Common myeloid progenitor, CD34-positive (primary cell): ENCODE measurements around the gene BBS7.

ENCODE experiments used
- CTCF ChIA-PET: fragments of 350-600 bp; sonication (Branson Sonifier 250); formaldehyde crosslinking; loops from one replicate; lab custom pipeline; 2021; ENCODE audit warnings: antibody characterized with exemption; lab: Charles Lee
- POLR2A ChIA-PET: fragments of 350-600 bp; sonication (Branson Sonifier 250); formaldehyde crosslinking; loops from one replicate; lab custom pipeline; 2021; ENCODE audit warnings: antibody characterized with exemption; lab: Charles Lee
- DNase-seq, 3 donors: peaks; one replicate each; pipeline versions ENCODE4 v3.0.0 to v3.0.0-alpha.2; 2013
- H3K27ac ChIP-seq, 2 experiments: 1 replicate in 1 of 2; 2 replicates in 1 of 2; pipeline ENCODE4 v1.7.0; 2013; ENCODE audit warnings: inconsistent platforms in 2 of 2, low read length in 2 of 2, mild to moderate bottlenecking in 2 of 2, low read depth in 1 of 2, moderate library complexity in 1 of 2; ENCODE audit not compliant: severe bottlenecking in 2 of 2, insufficient read depth in 1 of 2, poor library complexity in 1 of 2
- H3K27me3 ChIP-seq, 5 experiments: replicated peaks in 2 of 5; 1 replicate in 3 of 5; 2 replicates in 2 of 5; pipeline versions ENCODE4 v1.6.1 to v1.7.0; 2013; ENCODE audit warnings: low read length in 4 of 5, mild to moderate bottlenecking in 2 of 5, moderate library complexity in 2 of 5, inconsistent platforms in 1 of 5; ENCODE audit not compliant: insufficient read depth in 5 of 5, control insufficient read depth in 4 of 5
- H3K36me3 ChIP-seq, 4 experiments: 1 replicate in 2 of 4; 2 replicates in 2 of 4; pipeline versions ENCODE4 v1.6.1 to v1.7.0; 2013; ENCODE audit warnings: low read length in 3 of 4, control low read depth in 1 of 4, mild to moderate bottlenecking in 1 of 4; ENCODE audit not compliant: control insufficient read depth in 4 of 4, insufficient read depth in 4 of 4
- H3K4me1 ChIP-seq, 4 experiments: 1 replicate in 3 of 4; 2 replicates in 1 of 4; pipeline versions ENCODE4 v1.6.1 to v1.7.1; 2013; ENCODE audit warnings: low read length in 3 of 4, mild to moderate bottlenecking in 3 of 4, control low read depth in 1 of 4, inconsistent platforms in 1 of 4, moderate library complexity in 1 of 4; ENCODE audit not compliant: control insufficient read depth in 4 of 4, insufficient read depth in 4 of 4; ENCODE audit errors: control extremely low read depth in 1 of 4
- H3K4me3 ChIP-seq, 7 experiments: 1 replicate in 4 of 7; 2 replicates in 3 of 7; pipeline versions ENCODE4 v1.5.1 to v1.7.0; 2013; ENCODE audit warnings: mild to moderate bottlenecking in 7 of 7, low read length in 6 of 7, moderate library complexity in 6 of 7, inconsistent platforms in 2 of 7, low read depth in 2 of 7, control low read depth in 1 of 7; ENCODE audit not compliant: insufficient read depth in 4 of 7, control insufficient read depth in 1 of 7; ENCODE audit errors: extremely low read depth in 1 of 7
- H3K9me3 ChIP-seq, 5 experiments: 1 replicate in 4 of 5; 2 replicates in 1 of 5; pipeline versions ENCODE4 v1.6.1 to v1.7.1; 2013; ENCODE audit warnings: low read length in 4 of 5, mild to moderate bottlenecking in 2 of 5, inconsistent platforms in 1 of 5, low read depth in 1 of 5, moderate library complexity in 1 of 5; ENCODE audit not compliant: control insufficient read depth in 4 of 5, insufficient read depth in 2 of 5; ENCODE audit errors: control extremely low read depth in 1 of 5
- WGBS: methylation state at CpG from one replicate; pipeline ENCODE4 v1.1.5; 2013; ENCODE audit not compliant: insufficient coverage; 5-methylcytosine and 5-hydroxymethylcytosine counted together

The BBS7 gene

DNA sequence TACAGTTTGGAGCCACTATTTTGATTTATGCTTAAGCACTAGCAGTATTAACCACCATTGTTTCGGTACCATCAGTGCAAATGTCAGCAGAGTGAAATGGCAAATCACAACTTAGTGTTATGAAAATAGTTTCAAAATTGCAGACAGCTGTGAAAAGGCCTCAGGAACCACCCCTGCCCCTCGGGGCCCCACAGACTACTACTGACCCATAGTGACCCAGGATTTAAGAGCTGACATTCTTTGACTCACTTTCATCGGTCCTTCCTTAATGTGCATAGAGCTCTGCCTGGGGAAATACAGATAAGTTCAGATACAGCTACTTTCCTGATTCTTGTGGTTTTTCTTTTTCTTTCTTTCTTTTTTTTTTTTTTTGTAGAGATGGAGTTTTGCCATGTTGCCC lies 3.3 kb upstream of the BBS7 start:
- peaks cover 2 to 26% (median 10%) of the 10 kb centered on the region in 4 experiments for H3K4me1 ChIP-seq
- H3K27ac ChIP-seq: no peak overlapping the region
- peaks cover 0 to 2% (median 0%) of the 10 kb centered on the region in 5 experiments for H3K27me3 ChIP-seq
- CTCF ChIA-PET: interaction anchor here (0.6 kb wide), 1 partner anchor 9 kb away, joined by 4 read pairs; no protein-coding TSS in a partner anchor
- peak overlapping the region in 3 of 7 experiments; percentile 15 to 53 (median 19) for H3K4me3 ChIP-seq
- H3K9me3 ChIP-seq: no peaks in the 10 kb centered on the region
- no peaks in the 10 kb centered on the region for H3K36me3 ChIP-seq
- POLR2A ChIA-PET: interaction anchor here (0.6 kb wide), 1 partner anchor 1656 kb away, joined by 3 read pairs; no protein-coding TSS in a partner anchor
- WGBS: 17% methylated on average over 2 of the region's 3 CpGs
- peak in 2 of 3 donors; percentile 54 to 64 for DNase-seq

DNA sequence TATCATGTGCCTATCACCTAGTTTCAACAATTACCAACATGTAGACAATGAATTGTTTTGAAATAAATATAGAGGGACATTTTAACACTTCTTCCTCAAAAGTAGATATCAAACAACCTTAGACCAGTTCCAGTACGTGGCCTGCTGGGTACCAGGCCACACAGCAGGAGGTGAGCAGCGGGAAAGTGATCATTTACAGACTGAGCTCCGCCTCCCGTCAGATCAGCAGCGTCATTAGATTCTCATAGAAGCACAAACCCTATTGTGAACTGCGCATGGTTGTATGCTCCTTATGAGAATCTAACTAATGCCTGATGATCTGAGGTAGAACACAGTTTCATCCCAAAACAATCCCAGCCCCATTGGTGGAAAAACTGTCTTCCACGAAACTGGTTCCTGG lies 6.5 kb downstream of the BBS7 start:
- ChIA-PET CTCF (interaction anchor here (1.5 kb wide), 1 partner anchor 28 kb away, joined by 3 read pairs; no protein-coding TSS in a partner anchor), POLR2A (no interaction called here)
- Histone ChIP-seq H3K4me1 (no peaks in the 10 kb centered on the region), H3K4me3 (no peak overlapping the region), H3K9me3 (no peaks in the 10 kb centered on the region), H3K27ac (no peak overlapping the region), H3K27me3 (no peaks in the 10 kb centered on the region), H3K36me3 (peaks cover 0 to 11% (median 6%) of the 10 kb centered on the region in 4 experiments)
- WGBS: 98% methylated on average over 7 of the region's 7 CpGs
- no peak for DNase-seq

DNA sequence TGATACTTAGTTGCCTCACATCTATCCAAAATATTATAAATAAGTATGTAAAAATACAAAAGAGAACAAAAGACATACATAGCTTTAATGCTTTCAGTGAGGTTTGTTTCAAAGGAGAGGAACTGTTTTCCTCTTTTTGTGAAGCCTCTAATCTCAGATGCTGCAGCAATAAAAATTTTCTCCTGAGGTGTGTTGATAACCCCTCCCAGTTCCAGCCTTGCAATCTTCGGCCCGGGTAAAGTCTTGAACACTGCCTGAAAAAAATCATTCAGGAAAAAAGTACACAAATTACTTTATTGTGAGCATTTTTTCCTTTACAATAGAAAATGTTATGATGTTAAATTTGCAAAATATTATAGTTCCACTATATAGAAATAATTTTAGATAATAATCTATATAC lies 8.8 kb downstream of the BBS7 start:
- POLR2A ChIA-PET: no interaction called here
- CTCF ChIA-PET: interaction anchor here (1.3 kb wide), 1 partner anchor 8 kb away, joined by 3 read pairs; no protein-coding TSS in a partner anchor

DNA sequence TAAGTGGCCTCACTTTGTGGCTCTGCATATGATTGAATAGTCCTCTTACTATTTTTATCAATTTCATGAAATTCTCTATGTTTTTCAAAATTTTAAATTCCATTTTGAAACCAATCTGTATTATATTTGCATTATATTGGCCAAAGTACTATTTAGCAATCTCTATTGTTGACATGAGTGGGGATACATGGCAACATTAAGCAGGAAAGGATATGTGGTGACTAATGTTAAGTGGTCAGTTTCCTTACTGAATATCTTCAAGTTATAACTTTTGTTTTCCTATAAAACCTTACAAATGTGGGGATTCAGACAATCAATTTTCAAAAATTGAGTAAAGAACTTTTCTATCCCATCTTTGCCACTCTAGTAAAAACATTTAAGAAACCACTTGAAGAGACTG lies 10.2 kb downstream of the BBS7 start:
- H3K27me3 ChIP-seq: no peaks in the 10 kb centered on the region
- ChIA-PET POLR2A (no interaction called here), CTCF (no interaction called here)
- H3K4me1 ChIP-seq: no peaks in the 10 kb centered on the region
- H3K4me3 ChIP-seq: no peak overlapping the region
- no peak overlapping the region for H3K27ac ChIP-seq
- H3K9me3 ChIP-seq: no peaks in the 10 kb centered on the region
- no peak for DNase-seq
- H3K36me3 ChIP-seq: peaks cover 2 to 12% (median 4%) of the 10 kb centered on the region in 4 experiments

More for the DNA sequence above, 8.8 kb downstream of the BBS7 start:
- peaks cover 2 to 14% (median 4%) of the 10 kb centered on the region in 4 experiments for H3K36me3 ChIP-seq
- H3K27ac ChIP-seq: no peak overlapping the region
- H3K4me3 ChIP-seq: no peak overlapping the region
- no peaks in the 10 kb centered on the region for H3K9me3 ChIP-seq
- H3K4me1 ChIP-seq: no peaks in the 10 kb centered on the region
- no CpG with 5 or more reads among the region's 2 CpGs for whole genome bisulfite sequencing
- no peaks in the 10 kb centered on the region for H3K27me3 ChIP-seq
- no peak for DNase-seq

DNA sequence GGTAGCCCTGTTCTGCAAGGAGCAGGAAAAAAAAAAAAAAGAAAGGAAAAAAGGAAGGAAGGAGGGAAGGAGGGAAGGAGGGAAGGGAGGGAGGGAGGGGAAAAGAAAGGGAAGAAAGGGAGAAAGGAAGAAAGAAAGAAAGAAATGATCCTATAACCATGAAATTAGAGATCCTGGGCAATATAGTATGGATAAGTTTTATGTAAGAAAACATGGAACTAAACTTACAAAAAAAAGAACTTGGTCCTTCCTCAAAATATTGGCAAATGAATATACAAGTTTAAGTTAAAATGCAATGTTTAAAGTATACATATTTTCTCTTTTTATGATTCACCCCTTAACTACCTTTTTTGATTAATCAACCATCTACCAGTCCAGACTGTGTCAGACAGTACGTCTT lies 18.9 kb downstream of the BBS7 start:
- CTCF ChIA-PET: no interaction called here
- POLR2A ChIA-PET: no interaction called here
- Histone ChIP-seq H3K9me3 (no peaks in the 10 kb centered on the region), H3K27me3 (no peaks in the 10 kb centered on the region), H3K4me3 (no peak overlapping the region), H3K4me1 (no peaks in the 10 kb centered on the region), H3K27ac (no peak overlapping the region), H3K36me3 (peaks cover 0 to 12% (median 3%) of the 10 kb centered on the region in 4 experiments)
- WGBS: no CpG with 5 or more reads among the region's 1 CpG
- no peak for DNase-seq

DNA sequence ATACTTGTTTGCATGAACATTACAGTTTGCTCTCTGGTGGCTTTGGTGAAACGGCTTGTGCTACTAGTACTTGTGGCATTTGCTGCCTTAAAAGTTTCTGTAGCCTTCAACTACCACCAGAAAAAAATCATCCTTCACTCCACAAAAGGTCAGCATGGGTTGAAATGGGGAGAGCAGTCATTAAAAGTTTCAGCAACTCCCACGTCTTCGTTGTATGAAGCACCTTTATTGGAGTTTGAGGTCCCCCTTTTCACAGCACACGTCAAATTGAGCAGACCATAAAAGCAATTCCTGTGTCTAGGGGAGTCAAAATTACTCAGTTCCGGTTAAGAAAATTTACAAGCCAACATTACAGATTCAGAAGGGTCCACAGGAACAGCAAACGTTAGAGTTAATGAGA lies 23.6 kb downstream of the BBS7 start:
- peaks cover 0 to 23% (median 6%) of the 10 kb centered on the region in 4 experiments for H3K36me3 ChIP-seq

DNA sequence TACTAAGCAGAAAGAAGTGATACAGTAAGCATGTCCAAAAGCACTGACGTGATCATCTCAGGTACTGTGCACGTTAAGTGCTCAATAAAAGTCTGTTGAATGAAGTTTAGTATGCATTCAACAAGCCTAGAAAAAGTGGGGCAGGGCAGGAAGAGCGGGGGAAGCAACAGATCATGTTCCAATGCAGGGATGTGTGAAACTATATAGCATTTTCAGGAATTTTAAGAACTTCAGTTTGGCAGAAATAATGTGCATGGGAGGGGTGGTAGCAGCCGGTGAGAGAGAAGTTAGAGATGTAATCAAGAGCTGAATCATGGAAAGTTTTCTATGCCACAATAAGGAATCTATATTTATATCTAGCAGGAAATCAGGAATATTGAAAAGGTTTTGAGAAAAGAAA lies 27.4 kb downstream of the BBS7 start:
- 100% methylated on average over 3 of the region's 4 CpGs for WGBS
- peaks cover 2 to 27% (median 6%) of the 10 kb centered on the region in 4 experiments for H3K36me3 ChIP-seq
- no peaks in the 10 kb centered on the region for H3K27me3 ChIP-seq
- H3K4me3 ChIP-seq: no peak overlapping the region
- DNase-seq: no peak
- CTCF ChIA-PET: no interaction called here
- no peaks in the 10 kb centered on the region for H3K9me3 ChIP-seq
- H3K4me1 ChIP-seq: no peaks in the 10 kb centered on the region
- POLR2A ChIA-PET: no interaction called here
- H3K27ac ChIP-seq: no peak overlapping the region

More for the DNA sequence above, 23.6 kb downstream of the BBS7 start:
- H3K27ac ChIP-seq: no peak overlapping the region
- H3K4me1 ChIP-seq: no peaks in the 10 kb centered on the region
- no peak for DNase-seq
- H3K4me3 ChIP-seq: no peak overlapping the region
- H3K27me3 ChIP-seq: no peaks in the 10 kb centered on the region
- 100% methylated on average over 3 of the region's 6 CpGs for WGBS
- CTCF ChIA-PET: no interaction called here
- H3K9me3 ChIP-seq: no peaks in the 10 kb centered on the region
- POLR2A ChIA-PET: no interaction called here
